ENCODE measurements around the gene ARL16.

- no peak for TF ChIP-seq CTCF (IDR thresholded peaks at IDR 0.05)
- no peak for TF ChIP-seq POLR2A (IDR thresholded peaks at IDR 0.05)
- no peak for TF ChIP-seq EP300 (IDR thresholded peaks at IDR 0.05)
These were observed 8.0 kb upstream of the ARL16 start for GRCh38 chr17:81691608-81692007.

Measured in tibial nerve (tissue), 4 donors.